Loucy (cell line): ENCODE measurements around the gene CLASP1.

ENCODE experiments used
- H2AFZ ChIP-seq: fragments of 200-600 bp; sonication (generic); 2 replicates; pipeline ENCODE4 v1.6.0; 2016; ENCODE audit warnings: antibody characterized with exemption, mild to moderate bottlenecking, low read length, moderate library complexity
- H3F3A ChIP-seq: fragments of 200-600 bp; 2 replicates; pipeline ENCODE4 v1.6.0; 2016; ENCODE audit warnings: antibody characterized with exemption, low read depth, mild to moderate bottlenecking
- H3K27me3 ChIP-seq: fragments of 200-600 bp; sonication (generic); 2 replicates; pipeline ENCODE4 v1.6.1; 2014; ENCODE audit warnings: low read length, mild to moderate bottlenecking; ENCODE audit not compliant: insufficient read depth, poor library complexity, severe bottlenecking
- H3K36me3 ChIP-seq: fragments of 200-600 bp; sonication (generic); 2 replicates; pipeline ENCODE4 v1.6.1; 2016; ENCODE audit warnings: low read length; ENCODE audit not compliant: insufficient read depth
- H3K4me1 ChIP-seq: fragments of 200-600 bp; sonication (generic); 2 replicates; pipeline ENCODE4 v1.5.1; 2014; ENCODE audit warnings: low read length, mild to moderate bottlenecking; ENCODE audit not compliant: insufficient read depth, poor library complexity, severe bottlenecking
- H3K4me2 ChIP-seq: fragments of 200-600 bp; sonication (generic); 2 replicates; pipeline ENCODE4 v1.6.0; 2014; ENCODE audit warnings: antibody characterized with exemption, low read length, low read depth, mild to moderate bottlenecking; ENCODE audit not compliant: poor library complexity, severe bottlenecking
- H3K4me3 ChIP-seq: fragments of 200-600 bp; sonication (generic); 2 replicates; pipeline ENCODE4 v1.5.1; 2014; ENCODE audit warnings: low read length, mild to moderate bottlenecking, mixed read lengths; ENCODE audit not compliant: poor library complexity, severe bottlenecking
- H3K79me2 ChIP-seq: fragments of 200-600 bp; sonication (generic); 2 replicates; pipeline ENCODE4 v1.6.1; 2014; ENCODE audit warnings: low read length; ENCODE audit not compliant: insufficient read depth
- H3K9ac ChIP-seq: fragments of 200-600 bp; sonication (generic); 2 replicates; pipeline ENCODE4 v1.6.0; 2014; ENCODE audit warnings: mild to moderate bottlenecking, low read depth, low read length, moderate library complexity; ENCODE audit not compliant: poor library complexity, severe bottlenecking
- H3K9me2 ChIP-seq: fragments of 200-600 bp; sonication (generic); replicated peaks from 2 replicates; pipeline ENCODE4 v1.6.1; 2016; ENCODE audit warnings: low read depth, low read length, mixed read lengths
- H3K9me3 ChIP-seq: fragments of 200-600 bp; sonication (generic); 2 replicates; pipeline ENCODE4 v1.6.1; 2014; ENCODE audit warnings: mild to moderate bottlenecking, antibody characterized with exemption, low read length, low read depth; ENCODE audit not compliant: insufficient read depth
- H4K20me1 ChIP-seq: fragments of 200-600 bp; sonication (generic); 2 replicates; pipeline ENCODE4 v1.6.0; 2014; ENCODE audit warnings: antibody characterized with exemption, low read length, mild to moderate bottlenecking; ENCODE audit not compliant: insufficient read depth, poor library complexity, severe bottlenecking
- EZH2phosphoT487 ChIP-seq: fragments of 200-600 bp; IDR thresholded peaks from 2 replicates; pipeline ENCODE4 v1.6.1; 2018; ENCODE audit warnings: antibody characterized with exemption, mild to moderate bottlenecking, moderate library complexity, borderline replicate concordance
- TF ChIP-seq, protein P1 (sequence below): fragments of 200-600 bp; sonication (generic); conservative IDR thresholded peaks from 2 replicates; pipeline ENCODE4 v1.5.1; 2014; ENCODE audit warnings: mild to moderate bottlenecking, antibody characterized with exemption, low read length

Gene CLASP1

DNA sequence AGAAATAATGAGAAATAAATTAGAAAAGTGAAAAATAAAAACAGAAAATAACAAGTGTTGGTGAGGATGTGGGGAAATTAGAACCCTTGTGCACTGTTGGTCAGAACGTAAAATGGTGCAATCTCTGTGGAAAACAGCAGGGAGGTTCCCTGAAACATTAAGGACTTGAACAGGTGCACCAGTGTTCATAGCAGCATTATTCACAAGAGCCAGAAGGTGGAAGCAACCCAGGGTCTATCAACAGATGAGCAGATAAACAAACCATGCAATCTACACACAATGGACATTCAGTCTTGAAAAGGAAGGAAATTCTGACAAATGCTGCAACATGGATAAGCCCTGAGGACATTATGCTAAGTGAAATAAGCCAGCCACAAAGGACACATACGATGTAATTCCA is 306.1 kb downstream of the CLASP1 start:
- Histone ChIP-seq H4K20me1 (no peaks in the 10 kb centered on the region), H3K9ac (no peak overlapping the region), H3K9me3 (no peaks in the 10 kb centered on the region), H3K79me2 (no peaks in the 10 kb centered on the region), H3F3A (no peaks in the 10 kb centered on the region), H3K4me2 (no peak overlapping the region), H3K36me3 (peaks cover 83% of the 10 kb centered on the region; the same call in 1 of the 2 replicates), H3K4me1 (no peaks in the 10 kb centered on the region), H2AFZ (no peak overlapping the region), H3K9me2 (no peaks in the 10 kb centered on the region), H3K4me3 (no peak overlapping the region), H3K27me3 (no peaks in the 10 kb centered on the region)
- no peak for TF ChIP-seq EZH2phosphoT487
- TF ChIP-seq, protein P1, sequence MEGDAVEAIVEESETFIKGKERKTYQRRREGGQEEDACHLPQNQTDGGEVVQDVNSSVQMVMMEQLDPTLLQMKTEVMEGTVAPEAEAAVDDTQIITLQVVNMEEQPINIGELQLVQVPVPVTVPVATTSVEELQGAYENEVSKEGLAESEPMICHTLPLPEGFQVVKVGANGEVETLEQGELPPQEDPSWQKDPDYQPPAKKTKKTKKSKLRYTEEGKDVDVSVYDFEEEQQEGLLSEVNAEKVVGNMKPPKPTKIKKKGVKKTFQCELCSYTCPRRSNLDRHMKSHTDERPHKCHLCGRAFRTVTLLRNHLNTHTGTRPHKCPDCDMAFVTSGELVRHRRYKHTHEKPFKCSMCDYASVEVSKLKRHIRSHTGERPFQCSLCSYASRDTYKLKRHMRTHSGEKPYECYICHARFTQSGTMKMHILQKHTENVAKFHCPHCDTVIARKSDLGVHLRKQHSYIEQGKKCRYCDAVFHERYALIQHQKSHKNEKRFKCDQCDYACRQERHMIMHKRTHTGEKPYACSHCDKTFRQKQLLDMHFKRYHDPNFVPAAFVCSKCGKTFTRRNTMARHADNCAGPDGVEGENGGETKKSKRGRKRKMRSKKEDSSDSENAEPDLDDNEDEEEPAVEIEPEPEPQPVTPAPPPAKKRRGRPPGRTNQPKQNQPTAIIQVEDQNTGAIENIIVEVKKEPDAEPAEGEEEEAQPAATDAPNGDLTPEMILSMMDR, result no peak

GRCh38 chr2:121342751-121343150 is 306.5 kb downstream of the CLASP1 start:
- Histone ChIP-seq H3K9me2 (no peaks in the 10 kb centered on the region), H3F3A (no peaks in the 10 kb centered on the region), H2AFZ (no peak overlapping the region), H3K9me3 (no peaks in the 10 kb centered on the region), H4K20me1 (no peaks in the 10 kb centered on the region), H3K9ac (no peak overlapping the region), H3K27me3 (no peaks in the 10 kb centered on the region), H3K36me3 (peaks cover 78% of the 10 kb centered on the region; the same call in 1 of the 2 replicates), H3K4me2 (no peak overlapping the region), H3K4me1 (no peaks in the 10 kb centered on the region), H3K4me3 (no peak overlapping the region), H3K79me2 (no peaks in the 10 kb centered on the region)
- TF ChIP-seq, protein P1, result no peak
- no peak for TF ChIP-seq EZH2phosphoT487

DNA sequence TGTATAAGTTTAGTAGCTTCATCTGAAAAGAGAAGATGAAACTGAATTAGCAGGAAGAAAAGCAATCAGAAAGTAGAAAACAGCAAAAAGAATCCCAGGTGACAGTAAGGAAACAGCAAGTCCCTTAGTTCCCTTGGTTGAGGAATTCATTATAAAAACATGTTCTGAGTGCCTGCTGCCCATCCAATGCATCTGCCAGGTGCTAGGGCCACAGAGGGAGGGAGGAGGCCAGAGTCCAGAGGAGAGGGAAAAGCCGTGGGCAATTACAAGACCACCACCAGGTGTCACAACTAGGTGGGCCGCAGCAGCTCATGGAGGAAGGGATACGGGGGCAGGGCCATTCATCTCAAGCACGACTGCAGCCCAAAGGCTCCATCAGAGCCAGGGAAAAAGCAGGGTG is 308.3 kb downstream of the CLASP1 start:
- Histone ChIP-seq H3K9me2 (no peaks in the 10 kb centered on the region), H4K20me1 (no peaks in the 10 kb centered on the region), H3K79me2 (no peaks in the 10 kb centered on the region), H3F3A (no peaks in the 10 kb centered on the region), H3K4me1 (no peaks in the 10 kb centered on the region), H3K9ac (no peak overlapping the region), H2AFZ (no peak overlapping the region), H3K9me3 (no peaks in the 10 kb centered on the region), H3K4me2 (no peak overlapping the region), H3K4me3 (no peak overlapping the region), H3K36me3 (peaks cover 60% of the 10 kb centered on the region; the same call in 1 of the 2 replicates), H3K27me3 (no peaks in the 10 kb centered on the region)
- TF ChIP-seq EZH2phosphoT487, result no peak
- TF ChIP-seq, protein P1, result no peak
